GM12878 (cell line): ENCODE measurements around the gene TNFSF4. TPM values are rescaled to one million over a fixed set of nuclear protein-coding genes. Genes with fewer than 3 reads are reported as not detected.

Experiments used
- FOXM1 ChIP-seq: IDR thresholded peaks from 2 replicates; pipeline ENCODE4 v1.6.1; 2012; ENCODE audit warnings: low read depth, mild to moderate bottlenecking, inconsistent platforms, low read length, moderate library complexity
- JUNB ChIP-seq: IDR thresholded peaks from 2 replicates; pipeline ENCODE4 v1.6.1; 2016; ENCODE audit warnings: antibody characterized with exemption, mild to moderate bottlenecking
- MYB ChIP-seq: fragments of 150-350 bp; IDR thresholded peaks from 2 replicates; pipeline ENCODE4 v1.6.1; 2014; ENCODE audit warnings: mild to moderate bottlenecking, low read depth, low read length, borderline replicate concordance
- MYC ChIP-seq: IDR thresholded peaks from 2 replicates; pipeline ENCODE4 v1.6.1; 2011; ENCODE audit warnings: mild to moderate bottlenecking, low read length, moderate library complexity, inconsistent platforms; ENCODE audit not compliant: insufficient read depth, insufficient replicate concordance, insufficient read length, severe bottlenecking
- PML ChIP-seq: IDR thresholded peaks from 2 replicates; pipeline ENCODE4 v1.6.1; 2012; ENCODE audit warnings: low read length, inconsistent platforms
- POLR2A ChIP-seq: IDR thresholded peaks from 2 replicates; pipeline ENCODE4 v1.6.1; 2011; ENCODE audit warnings: low read depth, mild to moderate bottlenecking, low read length
- RUNX3 ChIP-seq: IDR thresholded peaks from 2 replicates; pipeline ENCODE4 v1.6.1; 2012; ENCODE audit warnings: low read length, inconsistent platforms
- polyA plus RNA-seq, 11 experiments: library from polyadenylated mRNA; depleted of rRNA in 4 of 11; unstranded in 6 of 11; stranded (reverse) in 5 of 11; fragments of >200 nt; fragmentation: Nextera tagmentation in 4 of 11; fragmentation: Illumina TruSeq in 1 of 11; extraction: Ambion mirVana in 4 of 11; extraction: Trizol in 1 of 11; gene quantifications; 1 replicate in 1 of 11; 2 replicates in 10 of 11; pipeline versions ENCODE4 v1.2.1 to v1.2.3, GENCODE V29; 2011 to 2016; ENCODE audit warnings: inconsistent platforms in 2 of 11, missing spikeins in 2 of 11, low read depth in 1 of 11
- total RNA-seq, 4 experiments: library from RNA; depleted of rRNA in 3 of 4; stranded (reverse); fragments of >200 nt in 3 of 4; fragmentation: Illumina TruSeq in 1 of 4; extraction: Trizol in 1 of 4; gene quantifications; 2 replicates each; pipeline versions ENCODE4 v1.2.1 to v1.2.3, GENCODE V29; 2013 to 2021
- TF ChIP-seq, protein P1 (sequence below): fragments of 450-650 bp; formaldehyde crosslinking; IDR thresholded peaks from 2 replicates; pipeline ENCODE4 v1.4.0; 2022; ENCODE audit warnings: mild to moderate bottlenecking, moderate library complexity
- TF ChIP-seq, protein P2 (sequence below): IDR thresholded peaks from 2 replicates; pipeline ENCODE4 v1.6.1; 2011; ENCODE audit warnings: low read depth, mild to moderate bottlenecking, low read length, moderate library complexity, borderline replicate concordance; ENCODE audit errors: extremely low read depth
- TF ChIP-seq, protein P3 (sequence below): fragments of 450-650 bp; IDR thresholded peaks from 2 replicates; pipeline ENCODE4 v1.6.1; 2016; ENCODE audit warnings: mild to moderate bottlenecking, moderate library complexity, borderline replicate concordance
- TF ChIP-seq, protein P4 (sequence below): IDR thresholded peaks from 2 replicates; pipeline ENCODE4 v1.6.1; 2011; ENCODE audit warnings: borderline replicate concordance, low read depth, mild to moderate bottlenecking, moderate library complexity, low read length; ENCODE audit not compliant: insufficient read depth, poor library complexity, severe bottlenecking
- TF ChIP-seq, protein P5 (sequence below): fragments of 450-650 bp; IDR thresholded peaks from 2 replicates; pipeline ENCODE4 v1.6.1; 2017; ENCODE audit warnings: mild to moderate bottlenecking, low read depth, inconsistent platforms; ENCODE audit not compliant: poor library complexity, severe bottlenecking

The TNFSF4 gene
- total and polyA plus RNA-seq, 10 of the 15 experiments (the other 5 are each of a cell fraction or from before 2014, with no cell fraction given): 8.1 to 31.0 (median 12.9) TPM

DNA sequence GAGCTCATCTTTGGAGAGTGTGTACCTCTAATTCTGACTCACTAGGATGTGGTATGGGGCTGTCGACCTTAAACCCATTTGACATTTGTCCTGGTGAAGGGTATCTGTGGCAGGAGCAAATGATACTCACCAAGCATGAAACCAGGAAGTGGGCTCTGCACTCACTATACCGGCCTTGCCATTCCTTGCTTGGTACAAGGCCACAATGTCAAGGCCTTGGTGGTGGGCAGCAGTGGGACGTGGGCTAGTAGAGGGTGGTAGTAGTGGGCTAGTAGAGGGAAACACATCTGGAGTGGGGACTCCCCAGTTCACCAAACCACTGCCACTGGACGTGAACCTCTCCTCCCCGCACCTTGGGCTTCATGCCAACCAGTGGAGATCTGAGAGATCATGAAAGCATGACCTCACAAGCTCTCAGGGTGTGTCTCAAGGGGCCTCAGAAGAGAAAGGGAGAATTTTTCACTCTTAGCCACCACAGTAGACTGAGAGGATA is 11.5 kb downstream of the TNFSF4 start (continued):
- no peak for TF ChIP-seq POLR2A
- TF ChIP-seq JUNB: peak; percentile 65
- TF ChIP-seq, protein P1, sequence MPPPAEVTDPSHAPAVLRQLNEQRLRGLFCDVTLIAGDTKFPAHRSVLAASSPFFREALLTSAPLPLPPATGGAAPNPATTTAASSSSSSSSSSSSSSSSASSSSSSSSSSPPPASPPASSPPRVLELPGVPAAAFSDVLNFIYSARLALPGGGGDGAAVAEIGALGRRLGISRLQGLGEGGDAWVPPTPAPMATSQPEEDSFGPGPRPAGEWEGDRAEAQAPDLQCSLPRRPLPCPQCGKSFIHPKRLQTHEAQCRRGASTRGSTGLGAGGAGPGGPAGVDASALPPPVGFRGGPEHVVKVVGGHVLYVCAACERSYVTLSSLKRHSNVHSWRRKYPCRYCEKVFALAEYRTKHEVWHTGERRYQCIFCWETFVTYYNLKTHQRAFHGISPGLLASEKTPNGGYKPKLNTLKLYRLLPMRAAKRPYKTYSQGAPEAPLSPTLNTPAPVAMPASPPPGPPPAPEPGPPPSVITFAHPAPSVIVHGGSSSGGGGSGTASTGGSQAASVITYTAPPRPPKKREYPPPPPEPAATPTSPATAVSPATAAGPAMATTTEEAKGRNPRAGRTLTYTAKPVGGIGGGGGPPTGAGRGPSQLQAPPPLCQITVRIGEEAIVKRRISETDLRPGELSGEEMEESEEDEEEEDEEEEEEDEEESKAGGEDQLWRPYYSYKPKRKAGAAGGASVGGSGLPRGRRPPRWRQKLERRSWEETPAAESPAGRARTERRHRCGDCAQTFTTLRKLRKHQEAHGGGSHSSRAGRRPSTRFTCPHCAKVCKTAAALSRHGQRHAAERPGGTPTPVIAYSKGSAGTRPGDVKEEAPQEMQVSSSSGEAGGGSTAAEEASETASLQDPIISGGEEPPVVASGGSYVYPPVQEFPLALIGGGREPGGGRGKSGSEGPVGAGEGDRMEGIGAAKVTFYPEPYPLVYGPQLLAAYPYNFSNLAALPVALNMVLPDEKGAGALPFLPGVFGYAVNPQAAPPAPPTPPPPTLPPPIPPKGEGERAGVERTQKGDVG (CRISPR knock-in tag): no peak
- TF ChIP-seq RUNX3: peak; percentile 86
- TF ChIP-seq MYC: no peak
- TF ChIP-seq, protein P2, sequence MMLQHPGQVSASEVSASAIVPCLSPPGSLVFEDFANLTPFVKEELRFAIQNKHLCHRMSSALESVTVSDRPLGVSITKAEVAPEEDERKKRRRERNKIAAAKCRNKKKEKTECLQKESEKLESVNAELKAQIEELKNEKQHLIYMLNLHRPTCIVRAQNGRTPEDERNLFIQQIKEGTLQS: no peak
- TF ChIP-seq, protein P3, sequence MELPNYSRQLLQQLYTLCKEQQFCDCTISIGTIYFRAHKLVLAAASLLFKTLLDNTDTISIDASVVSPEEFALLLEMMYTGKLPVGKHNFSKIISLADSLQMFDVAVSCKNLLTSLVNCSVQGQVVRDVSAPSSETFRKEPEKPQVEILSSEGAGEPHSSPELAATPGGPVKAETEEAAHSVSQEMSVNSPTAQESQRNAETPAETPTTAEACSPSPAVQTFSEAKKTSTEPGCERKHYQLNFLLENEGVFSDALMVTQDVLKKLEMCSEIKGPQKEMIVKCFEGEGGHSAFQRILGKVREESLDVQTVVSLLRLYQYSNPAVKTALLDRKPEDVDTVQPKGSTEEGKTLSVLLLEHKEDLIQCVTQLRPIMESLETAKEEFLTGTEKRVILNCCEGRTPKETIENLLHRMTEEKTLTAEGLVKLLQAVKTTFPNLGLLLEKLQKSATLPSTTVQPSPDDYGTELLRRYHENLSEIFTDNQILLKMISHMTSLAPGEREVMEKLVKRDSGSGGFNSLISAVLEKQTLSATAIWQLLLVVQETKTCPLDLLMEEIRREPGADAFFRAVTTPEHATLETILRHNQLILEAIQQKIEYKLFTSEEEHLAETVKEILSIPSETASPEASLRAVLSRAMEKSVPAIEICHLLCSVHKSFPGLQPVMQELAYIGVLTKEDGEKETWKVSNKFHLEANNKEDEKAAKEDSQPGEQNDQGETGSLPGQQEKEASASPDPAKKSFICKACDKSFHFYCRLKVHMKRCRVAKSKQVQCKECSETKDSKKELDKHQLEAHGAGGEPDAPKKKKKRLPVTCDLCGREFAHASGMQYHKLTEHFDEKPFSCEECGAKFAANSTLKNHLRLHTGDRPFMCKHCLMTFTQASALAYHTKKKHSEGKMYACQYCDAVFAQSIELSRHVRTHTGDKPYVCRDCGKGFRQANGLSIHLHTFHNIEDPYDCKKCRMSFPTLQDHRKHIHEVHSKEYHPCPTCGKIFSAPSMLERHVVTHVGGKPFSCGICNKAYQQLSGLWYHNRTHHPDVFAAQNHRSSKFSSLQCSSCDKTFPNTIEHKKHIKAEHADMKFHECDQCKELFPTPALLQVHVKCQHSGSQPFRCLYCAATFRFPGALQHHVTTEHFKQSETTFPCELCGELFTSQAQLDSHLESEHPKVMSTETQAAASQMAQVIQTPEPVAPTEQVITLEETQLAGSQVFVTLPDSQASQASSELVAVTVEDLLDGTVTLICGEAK: no peak
- TF ChIP-seq PML: no peak
- TF ChIP-seq, protein P4, sequence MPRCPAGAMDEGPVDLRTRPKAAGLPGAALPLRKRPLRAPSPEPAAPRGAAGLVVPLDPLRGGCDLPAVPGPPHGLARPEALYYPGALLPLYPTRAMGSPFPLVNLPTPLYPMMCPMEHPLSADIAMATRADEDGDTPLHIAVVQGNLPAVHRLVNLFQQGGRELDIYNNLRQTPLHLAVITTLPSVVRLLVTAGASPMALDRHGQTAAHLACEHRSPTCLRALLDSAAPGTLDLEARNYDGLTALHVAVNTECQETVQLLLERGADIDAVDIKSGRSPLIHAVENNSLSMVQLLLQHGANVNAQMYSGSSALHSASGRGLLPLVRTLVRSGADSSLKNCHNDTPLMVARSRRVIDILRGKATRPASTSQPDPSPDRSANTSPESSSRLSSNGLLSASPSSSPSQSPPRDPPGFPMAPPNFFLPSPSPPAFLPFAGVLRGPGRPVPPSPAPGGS: peak; percentile 54
- peak; percentile 54; the same call in 1 of the 2 replicates for TF ChIP-seq FOXM1
- TF ChIP-seq MYB: no peak
- TF ChIP-seq, protein P5, sequence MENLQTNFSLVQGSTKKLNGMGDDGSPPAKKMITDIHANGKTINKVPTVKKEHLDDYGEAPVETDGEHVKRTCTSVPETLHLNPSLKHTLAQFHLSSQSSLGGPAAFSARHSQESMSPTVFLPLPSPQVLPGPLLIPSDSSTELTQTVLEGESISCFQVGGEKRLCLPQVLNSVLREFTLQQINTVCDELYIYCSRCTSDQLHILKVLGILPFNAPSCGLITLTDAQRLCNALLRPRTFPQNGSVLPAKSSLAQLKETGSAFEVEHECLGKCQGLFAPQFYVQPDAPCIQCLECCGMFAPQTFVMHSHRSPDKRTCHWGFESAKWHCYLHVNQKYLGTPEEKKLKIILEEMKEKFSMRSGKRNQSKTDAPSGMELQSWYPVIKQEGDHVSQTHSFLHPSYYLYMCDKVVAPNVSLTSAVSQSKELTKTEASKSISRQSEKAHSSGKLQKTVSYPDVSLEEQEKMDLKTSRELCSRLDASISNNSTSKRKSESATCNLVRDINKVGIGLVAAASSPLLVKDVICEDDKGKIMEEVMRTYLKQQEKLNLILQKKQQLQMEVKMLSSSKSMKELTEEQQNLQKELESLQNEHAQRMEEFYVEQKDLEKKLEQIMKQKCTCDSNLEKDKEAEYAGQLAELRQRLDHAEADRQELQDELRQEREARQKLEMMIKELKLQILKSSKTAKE: peak; percentile 42
- TF ChIP-seq, all 136 proteins: peak for 36
